MM.1S (cell line): ENCODE results near the gene NPS.

Source experiments
- EZH2phosphoT487 ChIP-seq: fragments of 300-600 bp; sonication (generic); IDR thresholded peaks from 2 replicates; pipeline ENCODE4 v1.6.1; 2018; ENCODE audit warnings: antibody characterized with exemption, low read length
- TF ChIP-seq, protein P1 (sequence below): fragments of 300-600 bp; sonication (generic); IDR thresholded peaks from 2 replicates; pipeline ENCODE4 v1.5.1; 2016; ENCODE audit warnings: antibody characterized with exemption, low read length, mixed read lengths

DNA sequence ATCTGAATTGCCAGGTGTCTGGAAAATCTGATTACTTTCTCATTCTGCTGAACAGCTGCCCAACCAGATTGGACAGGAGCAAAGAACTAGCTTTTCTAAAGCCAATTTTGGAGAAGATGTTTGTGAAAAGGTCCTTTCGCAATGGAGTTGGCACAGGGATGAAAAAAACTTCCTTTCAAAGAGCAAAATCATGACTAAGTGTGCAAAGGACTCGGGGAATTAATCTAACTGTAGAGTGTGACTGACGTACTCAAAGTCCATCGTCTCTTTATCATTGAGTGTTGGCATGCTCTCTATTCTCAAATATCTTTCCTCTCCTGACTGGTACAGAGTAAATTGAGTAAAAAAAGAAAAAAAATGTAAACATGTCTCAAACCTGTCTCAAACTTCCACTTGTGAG lies 3.3 kb downstream of the NPS start:
- TF ChIP-seq, protein P1, sequence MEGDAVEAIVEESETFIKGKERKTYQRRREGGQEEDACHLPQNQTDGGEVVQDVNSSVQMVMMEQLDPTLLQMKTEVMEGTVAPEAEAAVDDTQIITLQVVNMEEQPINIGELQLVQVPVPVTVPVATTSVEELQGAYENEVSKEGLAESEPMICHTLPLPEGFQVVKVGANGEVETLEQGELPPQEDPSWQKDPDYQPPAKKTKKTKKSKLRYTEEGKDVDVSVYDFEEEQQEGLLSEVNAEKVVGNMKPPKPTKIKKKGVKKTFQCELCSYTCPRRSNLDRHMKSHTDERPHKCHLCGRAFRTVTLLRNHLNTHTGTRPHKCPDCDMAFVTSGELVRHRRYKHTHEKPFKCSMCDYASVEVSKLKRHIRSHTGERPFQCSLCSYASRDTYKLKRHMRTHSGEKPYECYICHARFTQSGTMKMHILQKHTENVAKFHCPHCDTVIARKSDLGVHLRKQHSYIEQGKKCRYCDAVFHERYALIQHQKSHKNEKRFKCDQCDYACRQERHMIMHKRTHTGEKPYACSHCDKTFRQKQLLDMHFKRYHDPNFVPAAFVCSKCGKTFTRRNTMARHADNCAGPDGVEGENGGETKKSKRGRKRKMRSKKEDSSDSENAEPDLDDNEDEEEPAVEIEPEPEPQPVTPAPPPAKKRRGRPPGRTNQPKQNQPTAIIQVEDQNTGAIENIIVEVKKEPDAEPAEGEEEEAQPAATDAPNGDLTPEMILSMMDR, result no peak
- no peak for TF ChIP-seq EZH2phosphoT487
